ENCODE data around the gene STOML3.

STOML3 gene

GRCh38 chr13:38990693-38991092 is at the start of gene STOML3:
Gene STOML3, minus strand, starts transcription at chr13:38990831. Its CDS starts 110 bp downstream, at chr13:38990721.
- H3K4me1 ChIP-seq (ENCODE audit: control insufficient read depth, insufficient read depth, low read length): no peaks in the 10 kb centered on the region
- H3K4me3 ChIP-seq (ENCODE audit: low read length): no peak within 1 kb of the TSS
- no peaks in the 10 kb centered on the region for H3K27me3 ChIP-seq (ENCODE audit: control insufficient read depth, insufficient read depth, low read length)
- H3K36me3 ChIP-seq (ENCODE audit: control insufficient read depth, insufficient read depth, low read length): no peaks in the 10 kb centered on the region
- no peak within 1 kb of the TSS for H3K27ac ChIP-seq (ENCODE audit: low read depth, low read length)
- H3K9ac ChIP-seq (ENCODE audit: low read length): no peak within 1 kb of the TSS

- H3K4me1 ChIP-seq (ENCODE audit: control insufficient read depth, insufficient read depth, low read length): peaks cover 6% of the 10 kb centered on the region
- no peak overlapping the region for H3K27ac ChIP-seq (ENCODE audit: low read depth, low read length)
- H3K4me3 ChIP-seq (ENCODE audit: low read length): no peak overlapping the region
- H3K27me3 ChIP-seq (ENCODE audit: control insufficient read depth, insufficient read depth, low read length): no peaks in the 10 kb centered on the region
- H3K36me3 ChIP-seq (ENCODE audit: control insufficient read depth, insufficient read depth, low read length): no peaks in the 10 kb centered on the region
- no peak overlapping the region for H3K9ac ChIP-seq (ENCODE audit: low read length)
These were observed 49.6 kb upstream of the STOML3 start for GRCh38 chr13:39040206-39040605.

GRCh38 chr13:39039041-39039440 is 48.4 kb upstream of the STOML3 start:
- Histone ChIP-seq H3K4me1 (ENCODE audit: control insufficient read depth, insufficient read depth, low read length) (peaks cover 9% of the 10 kb centered on the region), H3K4me3 (ENCODE audit: low read length) (peak overlapping the region; percentile 100), H3K36me3 (ENCODE audit: control insufficient read depth, insufficient read depth, low read length) (no peaks in the 10 kb centered on the region), H3K27me3 (ENCODE audit: control insufficient read depth, insufficient read depth, low read length) (no peaks in the 10 kb centered on the region), H3K9ac (ENCODE audit: low read length) (no peak overlapping the region), H3K27ac (ENCODE audit: low read depth, low read length) (no peak overlapping the region)

- H3K4me1 ChIP-seq (ENCODE audit: control insufficient read depth, insufficient read depth, low read length): peaks cover 9% of the 10 kb centered on the region
These were observed 48.0 kb upstream of the STOML3 start for GRCh38 chr13:39038569-39039030.

GRCh38 chr13:39037880-39038568 is 47.4 kb upstream of the STOML3 start, which contains the start of the genes NHLRC3 and PROSER1:
Gene NHLRC3, plus strand, starts transcription at chr13:39038456. Its CDS starts 184 bp downstream, at chr13:39038640.
Gene PROSER1, minus strand, starts transcription at chr13:39038089. Its CDS starts 847 bp downstream, at chr13:39037242.
- Histone ChIP-seq H3K27me3 (ENCODE audit: control insufficient read depth, insufficient read depth, low read length) (no peaks in the 10 kb centered on the region), H3K9ac (ENCODE audit: low read length) (peak within 1 kb of the TSS; percentile 86), H3K4me1 (ENCODE audit: control insufficient read depth, insufficient read depth, low read length) (peaks cover 9% of the 10 kb centered on the region), H3K4me3 (ENCODE audit: low read length) (peak within 1 kb of the TSS; percentile 100), H3K27ac (ENCODE audit: low read depth, low read length) (peak within 1 kb of the TSS; percentile 84), H3K36me3 (ENCODE audit: control insufficient read depth, insufficient read depth, low read length) (no peaks in the 10 kb centered on the region)

More at GRCh38 chr13:39038569-39039030, 48.0 kb upstream of the STOML3 start:
- H3K27me3 ChIP-seq (ENCODE audit: control insufficient read depth, insufficient read depth, low read length): no peaks in the 10 kb centered on the region
- H3K4me3 ChIP-seq (ENCODE audit: low read length): peak overlapping the region; percentile 100
- H3K36me3 ChIP-seq (ENCODE audit: control insufficient read depth, insufficient read depth, low read length): no peaks in the 10 kb centered on the region
- peak overlapping the region; percentile 84 for H3K27ac ChIP-seq (ENCODE audit: low read depth, low read length)
- peak overlapping the region; percentile 86 for H3K9ac ChIP-seq (ENCODE audit: low read length)

GRCh38 chr13:39037410-39037879 is 46.8 kb upstream of the STOML3 start:
- Histone ChIP-seq H3K4me3 (ENCODE audit: low read length) (peak overlapping the region; percentile 100), H3K27me3 (ENCODE audit: control insufficient read depth, insufficient read depth, low read length) (no peaks in the 10 kb centered on the region), H3K27ac (ENCODE audit: low read depth, low read length) (peak overlapping the region; percentile 84), H3K36me3 (ENCODE audit: control insufficient read depth, insufficient read depth, low read length) (no peaks in the 10 kb centered on the region), H3K9ac (ENCODE audit: low read length) (peak overlapping the region; percentile 71), H3K4me1 (ENCODE audit: control insufficient read depth, insufficient read depth, low read length) (peaks cover 9% of the 10 kb centered on the region)

GRCh38 chr13:39036212-39036611 is 45.6 kb upstream of the STOML3 start:
- H3K9ac ChIP-seq (ENCODE audit: low read length): no peak overlapping the region
- H3K36me3 ChIP-seq (ENCODE audit: control insufficient read depth, insufficient read depth, low read length): no peaks in the 10 kb centered on the region
- H3K4me1 ChIP-seq (ENCODE audit: control insufficient read depth, insufficient read depth, low read length): peaks cover 9% of the 10 kb centered on the region
- no peaks in the 10 kb centered on the region for H3K27me3 ChIP-seq (ENCODE audit: control insufficient read depth, insufficient read depth, low read length)
- peak overlapping the region; percentile 100 for H3K4me3 ChIP-seq (ENCODE audit: low read length)
- H3K27ac ChIP-seq (ENCODE audit: low read depth, low read length): no peak overlapping the region

- Histone ChIP-seq H3K36me3 (ENCODE audit: control insufficient read depth, insufficient read depth, low read length) (no peaks in the 10 kb centered on the region), H3K4me1 (ENCODE audit: control insufficient read depth, insufficient read depth, low read length) (peaks cover 9% of the 10 kb centered on the region), H3K9ac (ENCODE audit: low read length) (no peak overlapping the region), H3K4me3 (ENCODE audit: low read length) (peak overlapping the region; percentile 100), H3K27me3 (ENCODE audit: control insufficient read depth, insufficient read depth, low read length) (no peaks in the 10 kb centered on the region), H3K27ac (ENCODE audit: low read depth, low read length) (no peak overlapping the region)
These were observed 45.2 kb upstream of the STOML3 start for GRCh38 chr13:39035799-39036198.

GRCh38 chr13:39035204-39035603 is 44.6 kb upstream of the STOML3 start:
- Histone ChIP-seq H3K4me1 (ENCODE audit: control insufficient read depth, insufficient read depth, low read length) (peaks cover 9% of the 10 kb centered on the region), H3K9ac (ENCODE audit: low read length) (no peak overlapping the region), H3K36me3 (ENCODE audit: control insufficient read depth, insufficient read depth, low read length) (no peaks in the 10 kb centered on the region), H3K27ac (ENCODE audit: low read depth, low read length) (no peak overlapping the region), H3K27me3 (ENCODE audit: control insufficient read depth, insufficient read depth, low read length) (no peaks in the 10 kb centered on the region), H3K4me3 (ENCODE audit: low read length) (peak overlapping the region; percentile 100)

- H3K4me1 ChIP-seq (ENCODE audit: control insufficient read depth, insufficient read depth, low read length): peaks cover 9% of the 10 kb centered on the region
- no peaks in the 10 kb centered on the region for H3K36me3 ChIP-seq (ENCODE audit: control insufficient read depth, insufficient read depth, low read length)
- no peaks in the 10 kb centered on the region for H3K27me3 ChIP-seq (ENCODE audit: control insufficient read depth, insufficient read depth, low read length)
- H3K4me3 ChIP-seq (ENCODE audit: low read length): no peak overlapping the region
- no peak overlapping the region for H3K27ac ChIP-seq (ENCODE audit: low read depth, low read length)
- no peak overlapping the region for H3K9ac ChIP-seq (ENCODE audit: low read length)
These were observed 43.5 kb upstream of the STOML3 start for GRCh38 chr13:39034085-39034484.

- no peak overlapping the region for H3K27ac ChIP-seq (ENCODE audit: low read depth, low read length)
- peaks cover 9% of the 10 kb centered on the region for H3K4me1 ChIP-seq (ENCODE audit: control insufficient read depth, insufficient read depth, low read length)
- no peaks in the 10 kb centered on the region for H3K27me3 ChIP-seq (ENCODE audit: control insufficient read depth, insufficient read depth, low read length)
- H3K4me3 ChIP-seq (ENCODE audit: low read length): no peak overlapping the region
- no peak overlapping the region for H3K9ac ChIP-seq (ENCODE audit: low read length)
- H3K36me3 ChIP-seq (ENCODE audit: control insufficient read depth, insufficient read depth, low read length): peaks cover 3% of the 10 kb centered on the region
These were observed 41.5 kb upstream of the STOML3 start for GRCh38 chr13:39032150-39032549.

GRCh38 chr13:39025433-39025839 is 34.8 kb upstream of the STOML3 start:
- H3K27ac ChIP-seq (ENCODE audit: low read depth, low read length): no peak overlapping the region
- no peak overlapping the region for H3K9ac ChIP-seq (ENCODE audit: low read length)
- H3K4me1 ChIP-seq (ENCODE audit: control insufficient read depth, insufficient read depth, low read length): no peaks in the 10 kb centered on the region
- peaks cover 3% of the 10 kb centered on the region for H3K36me3 ChIP-seq (ENCODE audit: control insufficient read depth, insufficient read depth, low read length)
- H3K4me3 ChIP-seq (ENCODE audit: low read length): no peak overlapping the region
- no peaks in the 10 kb centered on the region for H3K27me3 ChIP-seq (ENCODE audit: control insufficient read depth, insufficient read depth, low read length)

- Histone ChIP-seq H3K9ac (ENCODE audit: low read length) (no peak overlapping the region), H3K4me1 (ENCODE audit: control insufficient read depth, insufficient read depth, low read length) (no peaks in the 10 kb centered on the region), H3K36me3 (ENCODE audit: control insufficient read depth, insufficient read depth, low read length) (peaks cover 3% of the 10 kb centered on the region), H3K4me3 (ENCODE audit: low read length) (no peak overlapping the region), H3K27me3 (ENCODE audit: control insufficient read depth, insufficient read depth, low read length) (no peaks in the 10 kb centered on the region), H3K27ac (ENCODE audit: low read depth, low read length) (no peak overlapping the region)
These were observed 33.1 kb upstream of the STOML3 start for GRCh38 chr13:39023761-39024160.
